GM23248 (cell line): Measurements from ENCODE around the gene CCDC66. TPM values are rescaled to one million over a fixed set of nuclear protein-coding genes. Genes with fewer than 3 reads are reported as not detected.

Experiments used
- DNase-seq: peaks from one replicate; pipeline ENCODE4 v3.0.0-alpha.2; 2015
- H2AFZ ChIP-seq: fragments of 200-600 bp; sonication (generic); 2 replicates; pipeline ENCODE4 v1.6.1; 2016; ENCODE audit warnings: antibody characterized with exemption
- H3F3A ChIP-seq: fragments of 200-600 bp; sonication (generic); 2 replicates; pipeline ENCODE4 v1.6.1; 2016; ENCODE audit warnings: mild to moderate bottlenecking, antibody characterized with exemption, mixed run types; ENCODE audit not compliant: insufficient read depth
- H3K27ac ChIP-seq: fragments of 200-600 bp; sonication (generic); 2 replicates; pipeline ENCODE4 v1.5.1; 2016; ENCODE audit warnings: mild to moderate bottlenecking
- H3K27me3 ChIP-seq: fragments of 200-600 bp; sonication (generic); replicated peaks from 2 replicates; pipeline ENCODE4 v1.6.1; 2016; ENCODE audit warnings: mild to moderate bottlenecking; ENCODE audit not compliant: insufficient read depth
- H3K36me3 ChIP-seq: fragments of 200-600 bp; sonication (generic); 2 replicates; pipeline ENCODE4 v1.6.1; 2016; ENCODE audit warnings: low read depth, mild to moderate bottlenecking
- H3K4me1 ChIP-seq: fragments of 200-600 bp; sonication (generic); 2 replicates; pipeline ENCODE4 v1.6.1; 2016; ENCODE audit warnings: mild to moderate bottlenecking; ENCODE audit not compliant: insufficient read depth
- H3K4me2 ChIP-seq: fragments of 200-600 bp; sonication (generic); one replicate; pipeline ENCODE4 v1.6.1; 2016; ENCODE audit warnings: mild to moderate bottlenecking; ENCODE audit not compliant: unreplicated experiment
- H3K4me3 ChIP-seq: fragments of 200-600 bp; sonication (generic); 2 replicates; pipeline ENCODE4 v1.5.1; 2016; ENCODE audit warnings: mild to moderate bottlenecking
- H3K79me2 ChIP-seq: fragments of 200-600 bp; sonication (generic); 2 replicates; pipeline ENCODE4 v1.6.1; 2016; ENCODE audit warnings: mild to moderate bottlenecking; ENCODE audit not compliant: insufficient read depth
- H3K9ac ChIP-seq: fragments of 200-600 bp; sonication (generic); 2 replicates; pipeline ENCODE4 v1.6.1; 2016; ENCODE audit warnings: mild to moderate bottlenecking
- H3K9me2 ChIP-seq: fragments of 200-600 bp; sonication (generic); 2 replicates; pipeline ENCODE4 v1.6.1; 2016; ENCODE audit warnings: mixed run types, mild to moderate bottlenecking, moderate library complexity; ENCODE audit not compliant: insufficient read depth
- H3K9me3 ChIP-seq: fragments of 200-600 bp; sonication (generic); one replicate; pipeline ENCODE4 v1.6.1; 2017; ENCODE audit warnings: low read depth
- H4K20me1 ChIP-seq: fragments of 200-600 bp; sonication (generic); 2 replicates; pipeline ENCODE4 v1.6.0; 2016; ENCODE audit not compliant: insufficient read depth
- EZH2 ChIP-seq: fragments of 200-600 bp; sonication (generic); IDR thresholded peaks from 2 replicates; pipeline ENCODE4 v1.6.1; 2018; ENCODE audit warnings: antibody characterized with exemption, mild to moderate bottlenecking; ENCODE audit not compliant: insufficient read depth, poor library complexity, severe bottlenecking
- EZH2phosphoT487 ChIP-seq: fragments of 200-600 bp; sonication (generic); IDR thresholded peaks from 2 replicates; pipeline ENCODE4 v1.6.1; 2018; ENCODE audit warnings: antibody characterized with exemption, moderate library complexity, mild to moderate bottlenecking, low read depth; ENCODE audit not compliant: insufficient read depth
- WGBS, 2 experiments: methylation state at CpG; one replicate each; pipeline ENCODE4 v1.1.6; 2015 to 2017; ENCODE audit warnings: low lambda C conversion rate in 2 of 2, low coverage in 1 of 2; ENCODE audit errors: missing lambda C conversion rate in 2 of 2; 5-methylcytosine and 5-hydroxymethylcytosine counted together
- in situ Hi-C: fragments of 300-500 bp; cut with MboI; formaldehyde crosslinking; loops from 2 replicates; pipeline ENCODE4 v1.15.0; 2020
- polyA plus RNA-seq: library from polyadenylated mRNA; unstranded; fragments of >200 nt; fragmentation: Nextera tagmentation; extraction: Ambion mirVana; gene quantifications from 2 replicates; pipeline ENCODE4 v1.2.1, GENCODE V29; 2016
- total RNA-seq: library from RNA; depleted of rRNA; stranded (reverse); fragments of >200 nt; shearing (Covaris generic); gene quantifications from 2 replicates; pipeline ENCODE4 v1.2.3, GENCODE V29; 2014

The CCDC66 gene
- total and polyA plus RNA-seq, 2 experiments from 2014 or later: 8.2 to 12.0 TPM

GRCh38 chr3:56610669-56611335 lies 53.8 kb downstream of the CCDC66 start:
- TF ChIP-seq EZH2phosphoT487 (no peak), EZH2 (no peak)

GRCh38 chr3:56611364-56611763 lies 54.4 kb downstream of the CCDC66 start:
- Histone ChIP-seq H4K20me1 (no peaks in the 10 kb centered on the region), H3K9ac (no peak overlapping the region), H3K9me3 (no peaks in the 10 kb centered on the region), H3K27ac (no peak overlapping the region), H3K4me3 (no peak overlapping the region), H3K4me2 (no peak overlapping the region), H3K27me3 (no peaks in the 10 kb centered on the region), H3K4me1 (no peaks in the 10 kb centered on the region), H3K9me2 (no peaks in the 10 kb centered on the region), H3F3A (0 out of 2 replicates have a peak, but pooled peaks cover 6% of the 10 kb centered on the region), H3K79me2 (peaks cover 18% of the 10 kb centered on the region), H3K36me3 (peaks cover 18% of the 10 kb centered on the region), H2AFZ (no peak overlapping the region)
- no peak for TF ChIP-seq EZH2phosphoT487
- TF ChIP-seq EZH2: no peak
- in situ Hi-C loops: no loop called here
- 70 to 87% methylated on average over 2 to 8 of the region's 8 CpGs for WGBS, 2 experiments
- DNase-seq: no peak

More at GRCh38 chr3:56610669-56611335, 53.8 kb downstream of the CCDC66 start:
- 89 to 93% methylated on average over 7 of the region's 7 CpGs for WGBS, 2 experiments
- Histone ChIP-seq H3K4me2 (no peak overlapping the region), H3K79me2 (peaks cover 18% of the 10 kb centered on the region), H4K20me1 (no peaks in the 10 kb centered on the region), H3K27ac (no peak overlapping the region), H3F3A (0 out of 2 replicates have a peak, but pooled peaks cover under 1% of the 10 kb centered on the region), H2AFZ (no peak overlapping the region), H3K36me3 (peaks cover 13% of the 10 kb centered on the region), H3K9ac (no peak overlapping the region), H3K9me2 (no peaks in the 10 kb centered on the region), H3K27me3 (no peaks in the 10 kb centered on the region), H3K9me3 (no peaks in the 10 kb centered on the region), H3K4me1 (no peaks in the 10 kb centered on the region), H3K4me3 (no peak overlapping the region)
- in situ Hi-C loops: no loop called here
- DNase-seq: no peak

DNA sequence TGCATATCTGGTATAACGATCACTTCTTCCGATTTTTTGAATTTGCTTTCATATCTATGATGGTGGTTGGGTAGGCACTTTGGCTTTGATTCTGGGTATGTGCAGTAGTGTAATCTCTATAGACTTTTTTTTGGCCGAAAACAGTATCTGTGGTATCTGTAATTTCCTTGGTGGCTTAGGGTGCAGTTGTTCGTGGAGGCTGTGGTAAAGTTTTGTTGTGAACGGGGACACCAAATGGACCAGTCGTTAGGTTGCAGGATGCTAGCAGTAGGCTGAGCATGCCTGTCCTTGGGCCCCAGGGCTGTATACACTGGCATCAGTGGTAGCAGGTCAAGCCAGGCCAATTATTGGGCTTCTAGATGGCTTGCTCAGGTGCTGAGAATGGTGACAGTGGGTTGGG lies 55.2 kb downstream of the CCDC66 start:
- in situ Hi-C loops: no loop called here
- H3K9me3 ChIP-seq: no peaks in the 10 kb centered on the region
- no peaks in the 10 kb centered on the region for H3K27me3 ChIP-seq
- H3K9me2 ChIP-seq: no peaks in the 10 kb centered on the region
- no peak overlapping the region for H3K4me3 ChIP-seq
- 99% methylated on average over 6 of the region's 6 CpGs for WGBS, 2 experiments
- DNase-seq: no peak
- H3K4me2 ChIP-seq: no peak overlapping the region
- no peaks in the 10 kb centered on the region for H3K4me1 ChIP-seq
- H2AFZ ChIP-seq: no peak overlapping the region
- no peak for TF ChIP-seq EZH2
- TF ChIP-seq EZH2phosphoT487: no peak
- H4K20me1 ChIP-seq: no peaks in the 10 kb centered on the region
- peaks cover 24% of the 10 kb centered on the region for H3K36me3 ChIP-seq
- peaks cover 12% of the 10 kb centered on the region for H3K79me2 ChIP-seq
- 0 out of 2 replicates have a peak, but pooled peaks cover 14% of the 10 kb centered on the region for H3F3A ChIP-seq
- no peak overlapping the region for H3K27ac ChIP-seq
- no peak overlapping the region for H3K9ac ChIP-seq

DNA sequence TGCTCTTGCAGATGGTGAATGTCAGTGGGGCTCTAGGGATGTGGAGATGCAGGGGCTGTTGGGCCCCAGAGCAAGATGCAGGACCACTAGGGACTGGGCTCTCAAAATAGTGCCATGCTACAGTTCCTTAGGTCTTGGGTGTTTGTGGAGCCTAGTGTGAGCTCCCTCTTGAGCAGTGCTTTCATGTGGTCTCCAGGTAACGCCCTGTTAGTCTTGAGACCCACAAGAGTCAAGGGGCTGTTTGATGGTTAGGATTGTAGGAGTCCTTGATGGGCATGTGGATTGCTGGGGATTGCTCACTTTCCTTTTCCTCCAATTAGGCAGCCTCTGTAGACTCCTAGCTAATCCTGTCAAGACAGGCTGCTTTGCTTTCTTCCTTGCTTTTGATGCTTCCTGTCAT lies 56.0 kb downstream of the CCDC66 start:
- H3K36me3 ChIP-seq: peaks cover 33% of the 10 kb centered on the region
- H3K27ac ChIP-seq: no peak overlapping the region
- H4K20me1 ChIP-seq: no peaks in the 10 kb centered on the region
- H3K4me3 ChIP-seq: no peak overlapping the region
- H3K4me1 ChIP-seq: no peaks in the 10 kb centered on the region
- H2AFZ ChIP-seq: no peak overlapping the region
- 85 to 86% methylated on average over 1 of the region's 1 CpG for WGBS, 2 experiments
- H3K9ac ChIP-seq: no peak overlapping the region
- H3K27me3 ChIP-seq: no peaks in the 10 kb centered on the region
- H3K9me3 ChIP-seq: no peaks in the 10 kb centered on the region
- H3F3A ChIP-seq: 0 out of 2 replicates have a peak, but pooled peaks cover 21% of the 10 kb centered on the region
- H3K4me2 ChIP-seq: no peak overlapping the region
- peaks cover 6% of the 10 kb centered on the region for H3K79me2 ChIP-seq
- in situ Hi-C loops: no loop called here
- no peak for DNase-seq
- no peaks in the 10 kb centered on the region for H3K9me2 ChIP-seq
- TF ChIP-seq EZH2 (no peak), EZH2phosphoT487 (no peak)
